DND-41 (cell line): ENCODE results near the gene EIF2S2.

Experiments
- EZH2 ChIP-seq: IDR thresholded peaks from 3 replicates; pipeline ENCODE4 v1.6.1; 2012; ENCODE audit warnings: borderline replicate concordance, low read depth, mild to moderate bottlenecking, moderate library complexity, low read length, inconsistent platforms; ENCODE audit not compliant: severe bottlenecking
- TF ChIP-seq, protein P1 (sequence below): IDR thresholded peaks from 2 replicates; pipeline ENCODE4 v1.5.1; 2012; ENCODE audit warnings: borderline replicate concordance, low read length, moderate library complexity, mild to moderate bottlenecking; ENCODE audit not compliant: poor library complexity, severe bottlenecking; ENCODE audit errors: extremely low read depth

DNA sequence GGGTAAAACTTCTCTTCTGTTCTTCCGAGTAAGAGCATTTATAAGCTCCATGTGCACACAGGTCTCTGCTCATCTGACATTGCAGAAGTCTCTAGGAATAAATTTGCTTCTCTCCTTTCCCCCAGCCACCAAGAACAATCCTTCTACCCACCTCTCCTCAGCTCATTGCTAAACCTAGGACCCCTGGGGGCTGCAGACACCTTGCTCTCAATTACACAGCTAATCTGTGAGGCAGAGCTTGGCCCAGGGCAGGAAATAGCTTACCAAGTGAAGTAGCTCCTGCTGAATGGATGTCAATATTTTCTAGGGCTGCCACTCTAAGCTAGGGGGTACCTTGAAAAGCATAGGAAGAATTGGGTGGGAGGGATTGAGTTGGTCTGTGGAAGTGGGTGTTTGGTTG is 44.0 kb downstream of the EIF2S2 start:
- TF ChIP-seq, protein P1, sequence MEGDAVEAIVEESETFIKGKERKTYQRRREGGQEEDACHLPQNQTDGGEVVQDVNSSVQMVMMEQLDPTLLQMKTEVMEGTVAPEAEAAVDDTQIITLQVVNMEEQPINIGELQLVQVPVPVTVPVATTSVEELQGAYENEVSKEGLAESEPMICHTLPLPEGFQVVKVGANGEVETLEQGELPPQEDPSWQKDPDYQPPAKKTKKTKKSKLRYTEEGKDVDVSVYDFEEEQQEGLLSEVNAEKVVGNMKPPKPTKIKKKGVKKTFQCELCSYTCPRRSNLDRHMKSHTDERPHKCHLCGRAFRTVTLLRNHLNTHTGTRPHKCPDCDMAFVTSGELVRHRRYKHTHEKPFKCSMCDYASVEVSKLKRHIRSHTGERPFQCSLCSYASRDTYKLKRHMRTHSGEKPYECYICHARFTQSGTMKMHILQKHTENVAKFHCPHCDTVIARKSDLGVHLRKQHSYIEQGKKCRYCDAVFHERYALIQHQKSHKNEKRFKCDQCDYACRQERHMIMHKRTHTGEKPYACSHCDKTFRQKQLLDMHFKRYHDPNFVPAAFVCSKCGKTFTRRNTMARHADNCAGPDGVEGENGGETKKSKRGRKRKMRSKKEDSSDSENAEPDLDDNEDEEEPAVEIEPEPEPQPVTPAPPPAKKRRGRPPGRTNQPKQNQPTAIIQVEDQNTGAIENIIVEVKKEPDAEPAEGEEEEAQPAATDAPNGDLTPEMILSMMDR, result no peak
- TF ChIP-seq EZH2, result no peak
